ENCODE measurements around the gene FBXL17. TPM values are rescaled to one million over a fixed set of nuclear protein-coding genes. Genes with fewer than 3 reads are reported as not detected.

Gene FBXL17
- total and polyA plus RNA-seq, 2 of the 4 experiments (the other 2 are of a cell fraction) = 3.9 to 8.1 TPM

DNA sequence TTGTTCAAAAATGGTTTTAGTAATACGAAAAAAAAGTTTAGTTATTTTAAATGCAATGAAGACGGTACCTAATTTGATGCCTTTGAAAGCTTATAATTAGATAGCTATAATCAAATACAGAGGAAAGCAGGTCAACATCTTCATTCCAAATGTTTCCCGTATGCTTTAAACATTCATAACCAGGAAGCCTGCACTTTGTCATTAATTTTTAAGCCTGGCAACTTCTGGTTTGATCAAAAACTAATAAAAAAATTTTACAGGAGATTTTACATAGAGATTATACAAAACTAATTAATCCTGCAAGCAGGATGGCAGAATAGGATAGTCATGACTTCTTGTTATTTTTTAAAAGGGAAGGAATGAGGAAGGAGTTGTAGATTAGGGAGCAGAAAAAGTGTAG lies 353.0 kb downstream of the FBXL17 start:
- Histone ChIP-seq H3K56ac (ENCODE audit: extremely low read depth, insufficient read depth, low read length) (no peak overlapping the region), H4K5ac (ENCODE audit: low read depth, low read length) (no peak overlapping the region), H2BK120ac (ENCODE audit: low read depth, low read length) (no peak overlapping the region), H2AK9ac (replicated peaks; ENCODE audit: low read depth, low read length, poor library complexity) (no peak overlapping the region), H3K23ac (ENCODE audit: low read depth, low read length) (no peak overlapping the region), H3K18ac (ENCODE audit: low read depth, low read length) (no peak overlapping the region), H3K14ac (replicated peaks; ENCODE audit: low read depth, low read length) (no peak overlapping the region), H2BK5ac (ENCODE audit: low read depth, low read length, poor library complexity, severe bottlenecking) (no peak overlapping the region), H3K36me3 (ENCODE audit: control insufficient read depth, insufficient read depth, low read length) (no peaks in the 10 kb centered on the region), H2AFZ (replicated peaks; ENCODE audit: low read length, poor library complexity) (no peak overlapping the region), H2BK15ac (ENCODE audit: low read depth, low read length) (no peak overlapping the region), H2BK20ac (ENCODE audit: low read depth, low read length) (no peak overlapping the region), H3K4me2 (ENCODE audit: low read depth, low read length) (no peak overlapping the region), H3K4me1 (ENCODE audit: control insufficient read depth, insufficient read depth, low read length) (no peaks in the 10 kb centered on the region), H3K9me1 (ENCODE audit: insufficient read depth, low read length) (peaks cover 2% of the 10 kb centered on the region; the same call in 1 of the 2 replicates), H3K4me3 (ENCODE audit: insufficient read depth, low read depth, low read length) (no peak overlapping the region), H3K4ac (ENCODE audit: low read depth, low read length) (no peak overlapping the region), H2AK5ac (ENCODE audit: low read depth, low read length) (no peak overlapping the region), H4K20me1 (ENCODE audit: insufficient read depth, low read length) (no peaks in the 10 kb centered on the region), H3K9me3 (ENCODE audit: control insufficient read depth, insufficient read depth, low read length) (no peaks in the 10 kb centered on the region), H4K8ac (ENCODE audit: low read depth in 2 of 2, low read length in 2 of 2) (no peak overlapping the region), H3K79me1 (ENCODE audit: low read depth in 1 of 2, low read length in 2 of 2) (no peaks in the 10 kb centered on the region), H3K9ac (ENCODE audit: low read depth, low read length) (no peak overlapping the region), H4K91ac (ENCODE audit: insufficient read depth, low read depth, low read length) (no peak overlapping the region), H3K27me3 (ENCODE audit: control insufficient read depth, insufficient read depth, low read length) (no peaks in the 10 kb centered on the region), H3K27ac (ENCODE audit: insufficient read depth, low read length) (no peak overlapping the region)
- no TSS peak for BruUV-seq (replicated peaks)
- ATAC-seq (ENCODE audit: low read depth) (no peak), DNase-seq (no peak)
- TF ChIP-seq MAFK (IDR thresholded peaks at IDR 0.05; ENCODE audit: low read depth, low read length) (no peak), CHD1 (IDR thresholded peaks at IDR 0.05; ENCODE audit: low read depth, low read length) (no peak), RFX5 (IDR thresholded peaks at IDR 0.05; ENCODE audit: low read depth, low read length) (no peak), SMC3 (IDR thresholded peaks at IDR 0.05; ENCODE audit: low read depth, low read length) (no peak), FOS (IDR thresholded peaks at IDR 0.05; ENCODE audit: low read depth, low read length) (no peak), MAZ (IDR thresholded peaks at IDR 0.05; ENCODE audit: borderline replicate concordance, low read depth, low read length) (no peak), RCOR1 (IDR thresholded peaks at IDR 0.05; ENCODE audit: insufficient replicate concordance, low read length) (no peak), MXI1 (IDR thresholded peaks at IDR 0.05; ENCODE audit: borderline replicate concordance, low read depth, low read length) (no peak), NFE2L2 (IDR thresholded peaks at IDR 0.05; ENCODE audit: low read depth, low read length) (no peak), CEBPB (IDR thresholded peaks at IDR 0.05; ENCODE audit: low read depth, low read length) (no peak), BHLHE40 (IDR thresholded peaks at IDR 0.05; ENCODE audit: low read depth, low read length) (no peak), RAD21 (IDR thresholded peaks at IDR 0.05; ENCODE audit: low read length) (no peak), POLR2A (IDR thresholded peaks at IDR 0.05; ENCODE audit: low read depth, low read length) (no peak)
- TF ChIP-seq, protein P1, sequence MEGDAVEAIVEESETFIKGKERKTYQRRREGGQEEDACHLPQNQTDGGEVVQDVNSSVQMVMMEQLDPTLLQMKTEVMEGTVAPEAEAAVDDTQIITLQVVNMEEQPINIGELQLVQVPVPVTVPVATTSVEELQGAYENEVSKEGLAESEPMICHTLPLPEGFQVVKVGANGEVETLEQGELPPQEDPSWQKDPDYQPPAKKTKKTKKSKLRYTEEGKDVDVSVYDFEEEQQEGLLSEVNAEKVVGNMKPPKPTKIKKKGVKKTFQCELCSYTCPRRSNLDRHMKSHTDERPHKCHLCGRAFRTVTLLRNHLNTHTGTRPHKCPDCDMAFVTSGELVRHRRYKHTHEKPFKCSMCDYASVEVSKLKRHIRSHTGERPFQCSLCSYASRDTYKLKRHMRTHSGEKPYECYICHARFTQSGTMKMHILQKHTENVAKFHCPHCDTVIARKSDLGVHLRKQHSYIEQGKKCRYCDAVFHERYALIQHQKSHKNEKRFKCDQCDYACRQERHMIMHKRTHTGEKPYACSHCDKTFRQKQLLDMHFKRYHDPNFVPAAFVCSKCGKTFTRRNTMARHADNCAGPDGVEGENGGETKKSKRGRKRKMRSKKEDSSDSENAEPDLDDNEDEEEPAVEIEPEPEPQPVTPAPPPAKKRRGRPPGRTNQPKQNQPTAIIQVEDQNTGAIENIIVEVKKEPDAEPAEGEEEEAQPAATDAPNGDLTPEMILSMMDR (conservative IDR thresholded peaks at IDR 0.05; ENCODE audit: low read depth, low read length) = no peak
- ChIA-PET POLR2A (ENCODE audit: unreplicated experiment) (no interaction called here), CTCF (no interaction called here)
- intact Hi-C loops (cut with micrococcal nuclease) = no loop called here
- dilution Hi-C loops (cut with HindIII; ENCODE audit: low sequenced_read_pairs, unreplicated experiment) = no loop called here
- in situ Hi-C loops (cut with MboI; ENCODE audit: low sequenced_read_pairs) = no loop called here
- no CpG with 5 or more reads among the region's 3 CpGs for WGBS, 2 experiments (ENCODE audit: extremely low coverage in 2 of 2, insufficient read length in 1 of 2)

Data from IMR-90 (cell line).